Suppressor macrophage (primary cell): ENCODE measurements around the gene KAZN.

ENCODE experiments used
- DNase-seq, 4 experiments: peaks; one replicate each; pipeline ENCODE4 v3.0.0-alpha.2; 2020 to 2022

Gene KAZN

DNA sequence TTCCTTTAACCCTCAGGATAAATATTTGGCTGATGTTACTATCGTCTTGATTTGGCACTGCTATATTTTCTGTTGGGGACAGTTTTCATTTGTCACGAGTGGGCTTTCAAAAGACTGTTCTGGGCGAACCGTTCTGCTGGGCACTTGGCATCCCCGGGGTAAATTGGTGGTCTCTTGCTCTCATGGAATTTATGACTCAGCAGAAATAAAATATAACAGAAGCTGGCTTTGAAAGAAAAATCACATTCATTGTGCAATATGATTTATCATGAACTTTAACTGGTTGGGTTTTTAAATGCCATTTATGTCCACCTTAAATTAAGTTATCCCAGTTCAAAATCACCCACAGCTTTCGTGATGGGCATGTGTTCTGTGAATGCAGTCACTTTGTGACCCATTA, 147.3 kb downstream of the KAZN start:
- DNase-seq: no peak

DNA sequence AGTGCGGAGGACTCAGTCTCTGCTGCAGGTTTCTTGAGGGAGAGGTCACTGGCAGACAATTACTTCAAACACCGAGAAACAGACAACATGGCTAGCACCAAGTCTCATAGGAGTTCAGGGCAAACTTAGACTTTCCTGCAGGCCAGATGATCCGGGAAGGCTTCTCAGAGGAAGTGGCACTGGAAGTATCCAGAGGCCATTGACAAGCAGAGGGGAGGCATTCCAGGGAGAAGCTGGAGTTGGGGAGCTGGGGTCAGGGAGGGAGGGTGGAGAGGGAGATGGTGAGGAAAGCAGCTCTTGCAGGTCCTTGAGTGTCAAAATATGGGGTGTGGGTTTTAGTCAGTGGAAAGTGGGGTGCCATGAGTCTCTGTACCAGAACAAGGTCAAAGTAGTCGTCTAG, 147.9 kb downstream of the KAZN start:
- DNase-seq: no peak

- no peak for DNase-seq
Measured at GRCh38 chr1:14748151-14748550, 149.7 kb downstream of the KAZN start.

- no peak for DNase-seq
Measured at GRCh38 chr1:14748977-14749376, 150.5 kb downstream of the KAZN start.

- no peak for DNase-seq
Measured at GRCh38 chr1:14750490-14750889, 152.0 kb downstream of the KAZN start.

GRCh38 chr1:14755518-14756252, 157.2 kb downstream of the KAZN start:
- DNase-seq: peak; percentile 55 to 82 (median 80)

DNA sequence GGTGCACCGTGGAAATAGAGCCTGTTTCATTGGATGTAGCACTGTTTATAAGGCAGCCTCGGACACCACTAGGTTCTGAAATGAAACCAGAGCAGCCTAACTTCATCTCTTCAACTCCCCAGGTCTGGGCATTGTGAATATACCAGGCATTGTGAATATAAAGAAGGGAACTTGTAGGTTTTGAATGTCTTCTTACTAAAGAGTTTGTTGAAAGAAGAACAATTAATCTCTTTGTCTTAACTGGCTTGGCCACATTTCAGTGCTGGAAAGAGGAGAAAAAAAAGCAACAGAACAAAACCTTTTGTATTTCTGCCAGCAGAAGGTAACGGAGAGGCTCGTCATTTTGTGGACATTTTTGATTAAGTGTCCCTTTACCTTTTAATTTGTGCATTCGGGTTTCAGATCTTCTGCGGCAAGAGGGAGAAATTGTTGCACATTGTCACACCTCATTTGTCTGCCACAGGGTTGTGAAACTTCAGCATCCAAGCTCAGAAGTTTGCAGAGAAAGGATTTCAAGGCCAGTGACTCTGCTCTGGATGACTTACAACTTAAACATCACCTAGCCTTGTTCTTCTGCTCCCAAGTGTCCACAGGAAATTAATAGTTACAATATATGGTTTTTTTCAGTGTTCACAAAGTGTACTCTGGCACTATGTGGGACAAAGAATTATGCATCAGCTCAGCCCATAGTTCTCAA, 158.3 kb downstream of the KAZN start:
- DNase-seq: no peak

DNA sequence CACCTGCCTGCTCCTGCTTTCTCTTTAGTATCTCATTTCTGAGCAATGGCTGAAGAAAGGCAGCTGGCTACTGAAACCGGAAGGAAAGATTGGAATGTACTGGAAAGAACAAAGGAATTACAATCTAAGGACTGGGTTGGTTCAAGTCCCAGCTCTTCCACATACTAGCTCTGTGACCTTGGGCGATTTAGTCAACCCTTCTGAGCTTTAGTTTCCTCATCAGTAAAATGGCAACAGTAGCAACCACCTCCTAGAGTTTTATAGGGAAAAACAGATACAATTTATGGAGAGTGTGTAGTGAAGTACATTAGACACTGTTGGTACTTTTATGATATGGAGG, 158.8 kb downstream of the KAZN start:
- no peak for DNase-seq

- DNase-seq: no peak
Measured at GRCh38 chr1:14759042-14759818, 160.7 kb downstream of the KAZN start.

DNA sequence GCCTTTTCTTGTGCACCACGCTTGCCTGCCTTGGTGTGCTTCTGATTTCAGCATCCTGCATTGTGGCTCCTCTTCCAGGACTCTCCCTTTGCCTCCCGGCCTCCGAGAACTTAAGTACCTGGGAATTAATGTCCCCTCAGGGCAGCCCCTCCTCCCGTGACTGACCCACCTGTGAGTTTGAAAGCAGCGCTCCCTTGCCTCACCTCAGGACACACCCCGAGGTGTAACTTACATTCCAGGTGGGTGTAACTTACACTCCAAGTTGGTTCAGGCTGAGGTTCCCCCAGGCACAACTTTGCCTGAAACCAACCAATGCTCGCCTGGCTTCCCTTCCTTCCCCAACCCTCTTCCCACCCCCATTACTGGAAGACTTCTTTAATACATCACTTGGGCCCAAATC, 161.4 kb downstream of the KAZN start:
- no peak for DNase-seq

DNA sequence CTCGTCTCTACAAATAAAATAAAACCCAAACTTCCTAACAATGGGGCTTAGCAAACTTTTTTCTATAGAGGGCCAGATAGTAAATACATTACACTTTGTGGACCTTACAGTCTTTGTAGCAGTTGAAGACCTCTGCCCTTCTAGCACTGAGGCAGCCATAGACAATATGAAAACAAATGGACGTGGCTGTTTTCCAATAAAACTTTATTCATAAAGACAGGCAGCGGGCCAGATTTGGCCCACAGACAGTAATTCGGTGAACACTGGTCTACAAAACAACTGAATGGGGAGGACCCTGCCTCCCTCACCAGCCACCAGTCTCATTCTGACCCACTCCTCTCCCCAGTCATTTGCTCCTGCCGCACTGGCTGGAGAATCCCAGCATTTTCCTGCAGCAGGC, 162.3 kb downstream of the KAZN start:
- DNase-seq: no peak

DNA sequence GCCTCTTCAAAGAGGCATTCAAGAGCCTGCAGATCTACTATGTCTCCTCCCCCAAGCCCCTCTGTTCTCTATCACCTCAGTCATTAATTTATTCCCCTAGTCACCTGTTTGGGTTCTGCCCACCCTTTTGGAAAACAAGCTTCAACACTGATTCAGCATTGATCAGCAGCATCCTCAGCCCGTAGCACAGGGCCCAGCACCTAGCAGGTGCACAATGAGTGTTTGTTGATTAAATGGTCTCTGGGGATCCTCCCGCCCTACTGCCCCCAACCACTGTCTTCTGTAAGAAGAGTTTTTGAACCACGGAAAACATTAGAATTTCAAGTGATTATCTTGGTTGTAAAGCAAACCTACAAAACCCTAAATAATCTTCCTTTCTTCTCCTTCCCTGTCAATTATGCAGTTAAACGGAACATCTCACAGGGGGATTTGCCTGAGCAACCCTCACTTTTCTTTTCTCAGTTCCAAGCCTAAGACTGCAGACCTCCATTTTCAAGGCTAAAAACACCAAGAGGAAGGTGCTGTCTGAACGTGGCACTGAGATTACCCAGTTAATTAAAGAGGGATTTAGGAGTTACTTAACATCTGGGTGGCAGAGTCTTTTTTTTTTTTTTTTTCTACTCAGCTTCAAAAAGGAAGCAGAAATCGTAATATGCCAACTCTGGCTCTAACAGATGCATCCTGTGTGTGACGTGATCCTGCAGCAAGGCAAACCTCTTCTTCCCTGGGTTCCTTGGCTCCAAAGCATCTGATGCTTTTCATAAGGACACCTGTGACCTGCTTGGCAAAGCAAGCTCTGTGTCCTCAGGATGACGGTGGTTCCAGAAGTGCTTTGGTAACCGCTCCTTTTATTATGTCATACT, 163.0 kb downstream of the KAZN start:
- DNase-seq: peak in 2 of 4 experiments; percentile 15 to 18

DNA sequence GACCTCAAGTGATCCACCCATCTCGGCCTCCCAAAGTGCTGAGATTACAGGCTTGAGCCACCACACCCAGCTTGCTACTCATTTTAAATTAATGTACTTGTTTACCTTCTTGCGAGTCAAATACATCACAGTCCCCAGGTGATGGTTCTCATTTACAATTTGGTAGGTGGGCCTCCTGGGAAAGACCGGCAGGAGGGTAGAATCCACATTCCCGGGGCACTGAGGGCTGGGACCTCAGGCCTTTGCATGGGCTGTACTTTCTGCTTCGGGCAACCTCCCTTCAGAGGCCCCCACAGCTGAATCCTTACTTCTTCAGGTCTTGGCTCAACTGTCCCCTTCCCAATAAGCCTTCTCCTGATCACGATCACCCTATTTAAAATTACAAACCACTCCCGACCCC, 165.5 kb downstream of the KAZN start:
- no peak for DNase-seq

DNA sequence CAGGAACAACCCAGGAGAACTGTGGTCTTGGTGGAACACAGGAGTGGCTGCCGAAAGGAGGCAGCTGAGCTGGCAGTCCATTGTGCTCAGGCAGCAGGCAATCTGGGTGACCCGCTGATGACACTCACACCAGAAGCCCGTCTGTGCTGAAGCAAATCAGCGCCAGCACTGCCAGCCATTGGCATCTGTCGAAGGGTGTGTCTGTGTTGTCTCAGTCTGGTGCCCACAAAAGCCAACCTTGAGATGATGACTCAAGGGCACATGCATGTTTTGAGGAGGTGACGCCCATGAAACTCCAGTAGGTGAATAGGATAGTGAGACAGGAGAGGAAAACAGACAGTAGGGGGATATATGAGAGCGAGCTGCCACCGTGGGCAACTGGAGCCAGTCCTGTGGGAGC, 167.3 kb downstream of the KAZN start:
- no peak for DNase-seq

- no peak for DNase-seq
Measured at GRCh38 chr1:14767075-14767474, 168.6 kb downstream of the KAZN start.

- no peak for DNase-seq
Measured at GRCh38 chr1:14768582-14769304, 170.3 kb downstream of the KAZN start.

GRCh38 chr1:14769486-14770274, 171.2 kb downstream of the KAZN start:
- no peak for DNase-seq

GRCh38 chr1:14773396-14774025, 175.0 kb downstream of the KAZN start:
- peak; percentile 65 to 77 (median 73) for DNase-seq

- no peak for DNase-seq
Measured at GRCh38 chr1:14774225-14774624, 175.7 kb downstream of the KAZN start.

- no peak for DNase-seq
Measured at GRCh38 chr1:14774988-14775387, 176.5 kb downstream of the KAZN start.

DNA sequence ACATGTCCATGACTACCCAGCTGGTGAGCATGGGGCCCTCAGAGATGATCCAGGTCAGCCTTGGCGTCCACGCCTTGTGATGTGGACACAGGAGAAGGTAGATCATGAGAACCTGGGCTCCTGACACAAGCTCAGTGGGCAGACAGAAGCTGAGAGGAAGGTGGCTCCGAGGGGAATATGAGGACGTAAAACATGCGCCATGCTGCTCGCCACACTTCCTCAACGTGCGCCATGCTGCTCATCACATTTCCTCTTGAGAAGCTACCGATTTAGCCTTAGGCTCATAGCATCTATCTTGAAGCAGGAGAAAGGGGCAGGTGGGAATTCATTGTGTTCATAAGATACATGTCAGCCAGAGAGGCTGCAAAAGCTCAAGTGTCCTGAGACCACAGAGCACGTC, 176.9 kb downstream of the KAZN start:
- no peak for DNase-seq
